ENCODE data around the gene UNCX.

DNA sequence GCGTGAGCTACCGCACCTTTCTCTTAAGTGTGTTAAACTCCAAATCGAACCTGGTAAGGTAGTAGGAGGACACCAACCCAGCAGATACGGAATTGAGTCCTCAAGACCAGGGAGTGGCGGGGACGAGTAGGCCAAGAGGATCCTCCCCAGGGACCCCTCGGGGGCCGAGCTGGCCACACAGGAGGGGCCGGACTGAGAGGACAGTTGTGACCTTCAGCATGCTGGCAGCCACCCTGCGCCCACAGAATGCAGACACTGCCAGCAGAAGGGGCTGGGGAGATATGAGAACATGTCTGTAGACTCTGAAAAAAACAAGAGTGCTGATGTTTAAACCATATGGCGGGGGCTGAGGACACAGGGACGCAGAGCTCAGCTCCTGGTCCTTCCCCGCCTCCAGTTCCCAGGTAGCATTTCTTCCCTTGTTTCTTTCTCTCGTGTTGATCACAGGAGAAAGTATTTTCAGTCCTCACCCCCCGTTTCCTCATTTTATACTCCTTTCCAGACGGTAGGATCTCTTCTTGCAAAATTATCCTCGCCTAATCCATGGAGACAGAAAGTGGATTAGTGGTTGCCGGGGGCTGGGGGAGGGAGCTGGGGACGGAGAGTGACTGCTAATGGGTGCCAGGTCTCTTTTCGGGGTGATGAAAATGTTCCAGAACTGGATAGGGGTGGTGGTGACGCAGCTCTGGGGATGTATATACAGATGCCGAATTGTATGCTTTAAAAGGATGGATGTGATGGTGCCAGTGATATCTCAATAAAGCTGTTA is 11.5 kb upstream of the UNCX start:
- TF ChIP-seq, protein P1, sequence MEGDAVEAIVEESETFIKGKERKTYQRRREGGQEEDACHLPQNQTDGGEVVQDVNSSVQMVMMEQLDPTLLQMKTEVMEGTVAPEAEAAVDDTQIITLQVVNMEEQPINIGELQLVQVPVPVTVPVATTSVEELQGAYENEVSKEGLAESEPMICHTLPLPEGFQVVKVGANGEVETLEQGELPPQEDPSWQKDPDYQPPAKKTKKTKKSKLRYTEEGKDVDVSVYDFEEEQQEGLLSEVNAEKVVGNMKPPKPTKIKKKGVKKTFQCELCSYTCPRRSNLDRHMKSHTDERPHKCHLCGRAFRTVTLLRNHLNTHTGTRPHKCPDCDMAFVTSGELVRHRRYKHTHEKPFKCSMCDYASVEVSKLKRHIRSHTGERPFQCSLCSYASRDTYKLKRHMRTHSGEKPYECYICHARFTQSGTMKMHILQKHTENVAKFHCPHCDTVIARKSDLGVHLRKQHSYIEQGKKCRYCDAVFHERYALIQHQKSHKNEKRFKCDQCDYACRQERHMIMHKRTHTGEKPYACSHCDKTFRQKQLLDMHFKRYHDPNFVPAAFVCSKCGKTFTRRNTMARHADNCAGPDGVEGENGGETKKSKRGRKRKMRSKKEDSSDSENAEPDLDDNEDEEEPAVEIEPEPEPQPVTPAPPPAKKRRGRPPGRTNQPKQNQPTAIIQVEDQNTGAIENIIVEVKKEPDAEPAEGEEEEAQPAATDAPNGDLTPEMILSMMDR (IDR thresholded peaks at IDR 0.05), result no peak
- no peak for TF ChIP-seq POLR2AphosphoS5 (IDR thresholded peaks at IDR 0.05)
